Transverse colon (tissue), 4 donors: Measurements from ENCODE around the gene NPTN. TPM values are rescaled to one million over a fixed set of nuclear protein-coding genes. Genes with fewer than 3 reads are reported as not detected.

Experiments
- DNase-seq: peaks from one replicate; pipeline ENCODE4 v3.0.0-alpha.2; 2019
- H3K27ac ChIP-seq, 4 donors: fragments of 200-600 bp; sonication (generic); 2 replicates each; pipeline ENCODE4 v1.5.1; 2016 to 2018; ENCODE audit warnings: inconsistent platforms in 4 of 4
- H3K27me3 ChIP-seq: fragments of 200-600 bp; sonication (generic); 2 replicates; pipeline ENCODE4 v1.5.1; 2017; ENCODE audit warnings: inconsistent platforms
- H3K36me3 ChIP-seq, 4 donors: fragments of 200-600 bp; sonication (generic); 2 replicates each; pipeline ENCODE4 v1.5.1; 2017 to 2019; ENCODE audit warnings: inconsistent platforms in 4 of 4
- H3K4me1 ChIP-seq, 4 donors: fragments of 200-600 bp; sonication (generic); 2 replicates each; pipeline ENCODE4 v1.5.1; 2017 to 2020; ENCODE audit warnings: inconsistent platforms in 4 of 4
- H3K4me3 ChIP-seq, 4 donors: fragments of 200-600 bp; sonication (generic); 1 replicate in 1 of 4; 2 replicates in 3 of 4; pipeline versions ENCODE4 v1.5.1 to v1.6.1; 2017 to 2019; ENCODE audit warnings: inconsistent platforms in 4 of 4
- H3K9me3 ChIP-seq, 2 donors: fragments of 200-600 bp; sonication (generic); 2 replicates each; pipeline ENCODE4 v1.5.1; 2017 to 2019; ENCODE audit warnings: inconsistent platforms in 2 of 2
- CTCF ChIP-seq, 5 experiments: fragments of 200-600 bp in 3 of 5; fragments of 450-650 bp in 2 of 5; sonication (generic) in 3 of 5; IDR thresholded peaks; 1 replicate in 2 of 5; 2 replicates in 3 of 5; pipeline ENCODE4 v1.5.1; 2016 to 2017; ENCODE audit warnings: antibody characterized with exemption in 5 of 5, inconsistent platforms in 3 of 5, mild to moderate bottlenecking in 2 of 5, moderate library complexity in 1 of 5
- EP300 ChIP-seq: sonication (generic); formaldehyde crosslinking; IDR thresholded peaks from one replicate; pipeline ENCODE4 v1.6.1; 2017; ENCODE audit warnings: antibody characterized with exemption, low read depth
- POLR2A ChIP-seq: fragments of 450-650 bp; IDR thresholded peaks from one replicate; pipeline ENCODE4 v1.6.1; 2016; ENCODE audit warnings: antibody characterized with exemption, mild to moderate bottlenecking, moderate library complexity
- POLR2AphosphoS5 ChIP-seq, 3 donors: sonication (generic); formaldehyde crosslinking; IDR thresholded peaks; one replicate each; pipeline ENCODE4 v1.6.1; 2016; ENCODE audit warnings: antibody characterized with exemption in 3 of 3
- WGBS, 2 donors: methylation state at CpG; one replicate each; pipeline ENCODE4 v1.1.5; 2018; ENCODE audit warnings: low coverage in 1 of 2; 5-methylcytosine and 5-hydroxymethylcytosine counted together
- in situ Hi-C, 4 donors: fragments of 200-750 bp; cut with MboI; loops; one replicate each; pipeline versions ENCODE4 v1.15.0 to v1.15.1; 2017; ENCODE audit warnings: low sequenced_read_pairs in 3 of 4, low pct_ligation_motif_present in 1 of 4, low pct_unique_long_range_greater_than_20kb in 1 of 4
- intact Hi-C: fragments of 100-400 bp; cut with DNase I; formaldehyde crosslinking; loops from one replicate; pipeline ENCODE4 v1.15.1; 2023; ENCODE audit warnings: low total_unique reads
- total RNA-seq, 4 donors: library from RNA; depleted of rRNA; stranded (reverse); fragments of >200 nt; gene quantifications; one replicate each; pipeline ENCODE4 v1.1.0, GENCODE V29; 2016

NPTN gene
- total RNA-seq, 4 donors from 2014 or later = 77.8 to 187 (median 135) TPM

- H3K27ac ChIP-seq = no peak overlapping the region
- H3K36me3 ChIP-seq = no peaks in the 10 kb centered on the region
- no peak for DNase-seq
- no peak overlapping the region for H3K4me3 ChIP-seq
- no peaks in the 10 kb centered on the region for H3K27me3 ChIP-seq
- WGBS, 2 donors = 67 to 100% methylated on average over 1 of the region's 1 CpG
- no peaks in the 10 kb centered on the region for H3K4me1 ChIP-seq
- intact Hi-C loops (no loop called here), in situ Hi-C loops (no loop called here)
- H3K9me3 ChIP-seq = no peaks in the 10 kb centered on the region
- TF ChIP-seq POLR2A = no peak
- TF ChIP-seq POLR2AphosphoS5 (IDR thresholded peaks at IDR 0.05) = no peak
- TF ChIP-seq CTCF (IDR thresholded peaks at IDR 0.05) = no peak
- no peak for TF ChIP-seq EP300
Observed at GRCh38 chr15:73522011-73522410, 111.2 kb downstream of the NPTN start.

GRCh38 chr15:73518876-73519733, 114.1 kb downstream of the NPTN start:
- H3K36me3 ChIP-seq = no peaks in the 10 kb centered on the region
- H3K27me3 ChIP-seq = no peaks in the 10 kb centered on the region
- no peak overlapping the region for H3K27ac ChIP-seq
- TF ChIP-seq EP300 = no peak
- no peak for TF ChIP-seq POLR2AphosphoS5 (IDR thresholded peaks at IDR 0.05)
- no peak for TF ChIP-seq POLR2A
- no peak for TF ChIP-seq CTCF (IDR thresholded peaks at IDR 0.05)
- H3K9me3 ChIP-seq = no peaks in the 10 kb centered on the region
- no peaks in the 10 kb centered on the region for H3K4me1 ChIP-seq
- intact Hi-C loops = no loop called here
- in situ Hi-C loops = no loop called here
- whole genome bisulfite sequencing, 2 donors = 87 to 94% methylated on average over 3 to 5 of the region's 5 CpGs
- H3K4me3 ChIP-seq = no peak overlapping the region
- DNase-seq = no peak

GRCh38 chr15:73518180-73518862, 114.9 kb downstream of the NPTN start:
- intact Hi-C loops (no loop called here), in situ Hi-C loops (no loop called here)
- TF ChIP-seq POLR2A (no peak), CTCF (IDR thresholded peaks at IDR 0.05) (no peak), POLR2AphosphoS5 (IDR thresholded peaks at IDR 0.05) (no peak), EP300 (no peak)
- Histone ChIP-seq H3K4me1 (no peaks in the 10 kb centered on the region), H3K27ac (no peak overlapping the region), H3K4me3 (no peak overlapping the region), H3K9me3 (no peaks in the 10 kb centered on the region), H3K36me3 (no peaks in the 10 kb centered on the region), H3K27me3 (no peaks in the 10 kb centered on the region)
- 50 to 81% methylated on average over 1 to 3 of the region's 3 CpGs for WGBS, 2 donors
- no peak for DNase-seq

- Histone ChIP-seq H3K27ac (no peak overlapping the region), H3K4me3 (no peak overlapping the region), H3K4me1 (no peaks in the 10 kb centered on the region), H3K9me3 (no peaks in the 10 kb centered on the region), H3K36me3 (no peaks in the 10 kb centered on the region), H3K27me3 (no peaks in the 10 kb centered on the region)
- intact Hi-C loops (no loop called here), in situ Hi-C loops (no loop called here)
- no peak for DNase-seq
- TF ChIP-seq POLR2AphosphoS5 (IDR thresholded peaks at IDR 0.05) = no peak
- no peak for TF ChIP-seq CTCF (IDR thresholded peaks at IDR 0.05)
- no peak for TF ChIP-seq POLR2A
- TF ChIP-seq EP300 = no peak
- WGBS, 2 donors = 96% methylated on average over 2 of the region's 2 CpGs; no CpG with 5 or more reads in 1 of the 2 donors
Observed at GRCh38 chr15:73517566-73517965, 115.6 kb downstream of the NPTN start.
